ENCODE measurements around the gene CMTR1.
"Not testable (repeated sequence)": the region's sequence is repeated elsewhere in the genome, so short reads cannot be mapped to it uniquely, and the experiment has no call there.

Gene CMTR1

DNA sequence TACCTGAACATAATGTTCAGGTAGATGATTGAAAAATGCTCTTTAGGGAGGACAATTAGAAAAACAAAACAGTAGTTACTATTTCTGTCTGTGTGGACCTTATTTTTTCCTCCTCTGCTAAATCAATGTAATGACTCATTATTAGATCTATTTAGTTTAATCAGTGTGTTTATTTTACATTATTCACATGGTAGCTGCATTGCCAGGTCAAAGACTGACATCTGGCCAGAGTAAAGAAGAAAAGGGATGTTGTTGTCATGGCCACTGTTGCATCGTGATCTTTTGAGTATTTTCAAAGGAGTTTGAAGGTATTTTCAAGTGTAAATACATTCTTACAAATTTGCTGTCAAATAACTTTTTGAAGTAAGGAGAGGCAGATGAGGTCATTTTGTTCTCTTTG is 5.9 kb downstream of the CMTR1 start:
- DNase-seq = no peak

DNA sequence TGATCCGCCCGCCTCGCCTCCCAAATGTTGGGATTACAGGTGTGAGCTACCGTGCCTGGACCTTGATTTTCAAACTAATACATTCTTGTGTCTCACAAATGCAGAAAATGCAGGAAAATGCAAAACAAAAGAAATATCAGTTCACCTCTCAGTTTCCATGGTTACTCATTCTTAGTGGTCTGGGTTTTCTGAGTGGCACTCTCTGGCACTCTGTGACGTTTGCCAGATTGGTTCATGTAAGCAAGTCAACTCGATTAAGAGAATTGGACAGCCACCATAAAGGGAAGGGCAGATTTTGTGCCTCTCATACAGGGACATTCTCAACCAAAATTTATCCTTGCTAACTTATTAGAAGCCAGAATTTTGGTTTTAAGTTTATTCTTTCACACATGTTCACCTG is 8.6 kb downstream of the CMTR1 start:
- DNase-seq = no peak

DNA sequence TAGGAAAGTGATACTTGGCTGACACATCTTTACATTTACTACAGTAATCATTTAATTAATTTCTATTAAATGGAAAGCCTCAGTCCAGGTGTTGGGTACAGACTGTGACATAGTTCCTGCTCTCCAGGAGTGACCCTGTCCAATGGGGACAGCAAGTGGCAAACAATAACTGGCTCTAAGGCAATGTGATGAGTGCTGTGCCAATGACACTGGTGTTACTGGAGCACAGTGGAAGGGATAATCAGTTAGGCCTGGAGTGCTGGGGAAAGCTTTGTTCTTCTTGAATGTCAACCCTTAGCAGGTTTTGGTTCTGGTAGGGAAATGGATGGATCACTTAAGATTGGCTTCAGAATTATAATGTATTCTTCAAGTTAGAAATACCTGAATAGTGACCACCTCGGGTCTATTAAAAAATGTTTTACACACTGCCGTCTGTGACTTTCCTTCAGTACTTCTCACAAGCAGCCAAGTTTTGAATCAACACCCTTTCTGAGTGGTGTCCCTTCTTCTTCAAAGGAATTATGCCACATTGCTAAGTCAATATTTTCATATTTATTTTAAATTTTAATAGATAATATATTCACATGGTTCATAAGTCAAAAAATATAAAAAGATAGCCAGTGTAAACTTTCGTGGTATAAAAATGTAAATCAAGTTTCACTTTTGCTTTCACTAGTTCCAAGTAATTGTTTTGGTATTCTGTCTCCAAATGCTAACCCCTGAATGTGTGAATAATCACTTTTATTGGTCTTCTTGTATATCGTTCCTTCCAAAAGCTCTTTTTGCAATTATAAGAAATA is 9.6 kb downstream of the CMTR1 start:
- DNase-seq = no peak

DNA sequence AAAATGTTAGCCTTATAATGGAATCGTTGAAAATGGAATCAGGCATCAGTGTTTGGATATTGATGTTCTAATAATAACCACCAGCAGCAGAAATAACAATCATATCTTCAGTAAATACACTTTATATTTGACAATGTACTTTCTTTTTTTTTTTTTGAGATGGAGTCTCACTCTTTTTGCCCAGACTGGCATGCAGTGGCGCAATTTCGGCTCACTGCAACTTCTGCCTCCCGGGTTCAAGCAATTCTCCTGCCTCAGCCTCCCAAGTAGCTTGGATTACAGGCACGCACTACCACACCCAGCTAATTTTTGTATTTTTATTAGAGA is 10.2 kb downstream of the CMTR1 start:
- DNase-seq = not testable (repeated sequence)

DNA sequence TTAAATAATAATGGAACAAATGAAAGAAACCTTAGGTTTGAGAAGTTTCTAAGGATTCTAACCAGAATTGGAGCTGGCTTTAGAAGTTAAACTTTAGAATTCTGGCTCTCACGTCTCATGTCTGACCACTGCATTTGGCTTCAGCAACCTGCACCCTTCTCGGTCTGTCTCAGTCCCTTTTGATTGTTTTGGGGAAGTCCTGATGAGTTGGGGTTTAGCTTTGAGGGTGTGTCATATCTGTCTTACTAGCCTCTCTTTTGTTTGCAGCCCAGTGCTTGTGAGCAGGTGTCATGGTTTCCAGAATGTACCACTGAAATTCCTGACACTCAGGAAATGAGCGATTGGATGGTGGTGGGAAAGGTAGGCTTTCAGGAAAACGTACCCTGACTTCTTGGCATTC is 17.0 kb downstream of the CMTR1 start:
- no peak for DNase-seq

DNA sequence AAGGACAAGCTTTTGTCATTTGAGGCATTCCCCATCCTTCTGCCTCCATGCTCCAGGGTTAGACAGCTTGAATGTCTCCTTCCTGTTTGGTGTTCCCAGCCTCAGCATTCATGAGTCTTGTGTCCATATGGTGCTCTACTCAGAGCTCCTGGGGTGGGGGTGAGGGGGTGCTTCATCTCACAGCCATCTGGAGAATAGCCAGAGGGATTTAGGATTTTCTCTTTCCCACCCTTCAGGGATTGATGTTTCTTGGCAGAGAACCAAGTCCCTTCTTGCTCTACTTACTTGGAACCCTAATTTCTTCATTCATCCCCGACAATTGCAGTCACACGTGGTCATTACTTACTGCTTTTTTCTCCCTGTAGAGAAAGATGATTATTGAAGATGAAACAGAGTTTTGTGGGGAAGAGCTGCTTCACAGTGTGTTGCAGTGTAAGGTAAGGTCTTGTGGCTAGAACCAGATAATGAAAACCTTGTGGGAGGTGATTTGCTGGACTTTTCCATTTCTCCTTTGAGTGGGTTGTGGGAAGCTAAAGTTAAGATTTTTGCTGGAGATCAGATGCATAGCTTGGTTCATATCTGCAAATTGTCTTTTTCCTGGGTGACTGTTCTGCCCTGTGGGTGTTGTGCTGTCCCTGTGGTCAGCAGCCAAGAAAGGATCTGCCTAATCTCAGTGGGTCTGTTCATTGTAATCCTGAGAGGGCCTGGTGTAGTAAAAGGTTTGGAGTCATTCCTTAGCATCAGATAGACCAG is 18.6 kb downstream of the CMTR1 start:
- no peak for DNase-seq

DNA sequence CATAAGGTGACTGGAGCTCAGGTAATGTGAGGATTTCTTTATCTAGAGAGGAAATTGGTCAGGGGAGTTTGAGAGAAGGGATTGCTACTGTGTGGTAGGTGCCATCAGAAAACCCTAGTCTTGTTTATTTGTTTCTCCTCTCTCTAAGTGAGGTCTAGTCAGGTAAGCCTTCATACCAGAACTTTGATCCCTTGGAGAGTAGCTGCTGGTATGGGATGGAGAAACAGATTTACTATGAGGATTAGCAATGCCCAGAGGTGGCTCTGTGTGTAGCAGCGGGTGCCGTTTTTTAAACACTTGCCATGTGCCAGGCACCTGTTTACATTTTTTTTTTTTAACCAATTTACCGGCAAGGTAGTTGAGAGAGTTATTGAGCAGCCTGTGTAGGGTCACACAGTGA is 19.5 kb downstream of the CMTR1 start:
- no peak for DNase-seq

DNA sequence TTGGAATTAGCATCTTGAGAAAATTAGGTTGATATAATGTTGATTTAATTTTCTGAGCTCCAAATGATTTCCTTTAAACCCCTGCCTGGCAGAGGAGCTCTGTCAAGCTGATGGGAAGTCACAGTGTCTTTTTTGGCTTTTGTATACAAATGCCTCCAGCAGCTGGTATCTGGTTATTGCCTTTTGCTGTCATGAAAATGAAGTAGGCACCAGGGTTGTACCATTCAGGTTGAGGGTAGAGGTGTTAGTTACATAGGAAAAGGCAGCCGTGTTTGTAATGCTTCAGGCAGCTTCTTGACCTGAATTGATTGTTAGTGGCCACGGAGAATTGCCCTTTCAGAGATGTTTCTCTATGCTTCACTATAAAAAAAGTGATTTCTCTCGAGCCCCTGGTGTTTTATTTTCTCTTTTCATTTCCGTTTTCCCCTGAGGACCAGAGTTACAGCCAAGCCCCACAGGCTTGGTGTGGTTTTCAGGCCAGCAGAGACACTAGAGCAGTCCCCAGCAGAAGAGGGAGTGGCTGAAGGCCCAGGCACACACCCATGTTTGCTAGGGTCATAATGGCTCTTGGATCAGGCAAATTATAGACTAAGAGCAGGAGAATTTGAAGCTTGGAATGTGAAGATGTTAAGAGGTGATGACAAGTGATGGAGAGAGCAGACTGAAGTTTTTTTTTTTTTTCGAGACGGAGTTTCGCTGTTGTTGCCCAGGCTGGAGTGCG is 21.6 kb downstream of the CMTR1 start:
- DNase-seq = no peak

DNA sequence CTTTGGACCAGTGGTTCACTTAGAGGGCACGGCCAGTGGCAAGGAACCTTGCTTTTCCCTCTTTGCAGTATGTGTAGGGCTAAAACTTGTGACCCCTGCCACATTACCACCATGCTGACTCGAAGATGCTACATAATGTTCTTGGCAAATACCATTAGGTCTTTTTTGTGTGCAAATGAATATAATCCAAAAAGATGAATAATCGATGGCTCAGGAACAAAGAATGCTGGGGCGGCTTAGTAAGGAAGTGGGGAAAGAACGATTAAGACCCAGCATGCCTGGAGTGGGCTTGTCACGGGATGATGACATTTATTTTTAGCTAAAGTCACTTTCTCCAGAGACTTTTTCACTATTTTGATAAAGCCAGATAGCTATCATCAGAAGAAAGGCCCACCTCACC is 23.1 kb downstream of the CMTR1 start:
- no peak for DNase-seq

DNA sequence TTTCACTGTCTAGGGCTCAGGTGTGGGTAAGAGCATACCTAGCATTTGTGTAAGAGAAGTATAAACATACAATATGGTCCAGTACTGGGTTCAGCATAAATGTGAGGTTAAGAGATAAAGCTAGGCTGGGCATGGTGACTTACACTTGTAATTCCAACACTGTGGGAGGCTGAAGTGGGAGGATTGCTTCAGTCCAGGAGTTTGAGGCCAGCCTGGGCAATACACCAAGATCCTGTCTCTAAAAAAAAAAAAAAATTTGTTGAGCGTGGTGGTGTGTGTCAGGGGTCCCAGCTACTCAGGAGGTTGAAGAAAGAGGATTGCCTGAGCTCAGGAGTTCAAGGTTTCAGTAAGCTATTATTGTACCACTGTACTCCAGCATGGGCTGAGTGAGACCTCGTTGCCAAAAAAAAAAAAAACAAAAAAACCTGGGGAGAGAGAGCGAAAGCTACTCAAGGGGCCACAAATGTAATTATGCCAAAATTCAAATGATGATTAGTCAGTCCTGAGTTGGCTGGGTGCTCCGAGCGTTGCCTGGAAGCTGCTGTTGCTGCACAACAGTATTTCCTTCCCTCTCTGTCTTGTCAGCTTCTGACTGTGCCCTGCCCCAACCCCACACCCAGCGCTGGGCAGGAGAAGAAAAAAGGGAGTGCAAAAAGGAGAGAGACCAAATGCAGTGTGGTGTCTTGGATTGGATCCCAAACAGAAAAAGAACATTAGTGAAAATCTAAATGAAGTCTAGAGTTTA is 24.0 kb downstream of the CMTR1 start:
- DNase-seq = no peak

DNA sequence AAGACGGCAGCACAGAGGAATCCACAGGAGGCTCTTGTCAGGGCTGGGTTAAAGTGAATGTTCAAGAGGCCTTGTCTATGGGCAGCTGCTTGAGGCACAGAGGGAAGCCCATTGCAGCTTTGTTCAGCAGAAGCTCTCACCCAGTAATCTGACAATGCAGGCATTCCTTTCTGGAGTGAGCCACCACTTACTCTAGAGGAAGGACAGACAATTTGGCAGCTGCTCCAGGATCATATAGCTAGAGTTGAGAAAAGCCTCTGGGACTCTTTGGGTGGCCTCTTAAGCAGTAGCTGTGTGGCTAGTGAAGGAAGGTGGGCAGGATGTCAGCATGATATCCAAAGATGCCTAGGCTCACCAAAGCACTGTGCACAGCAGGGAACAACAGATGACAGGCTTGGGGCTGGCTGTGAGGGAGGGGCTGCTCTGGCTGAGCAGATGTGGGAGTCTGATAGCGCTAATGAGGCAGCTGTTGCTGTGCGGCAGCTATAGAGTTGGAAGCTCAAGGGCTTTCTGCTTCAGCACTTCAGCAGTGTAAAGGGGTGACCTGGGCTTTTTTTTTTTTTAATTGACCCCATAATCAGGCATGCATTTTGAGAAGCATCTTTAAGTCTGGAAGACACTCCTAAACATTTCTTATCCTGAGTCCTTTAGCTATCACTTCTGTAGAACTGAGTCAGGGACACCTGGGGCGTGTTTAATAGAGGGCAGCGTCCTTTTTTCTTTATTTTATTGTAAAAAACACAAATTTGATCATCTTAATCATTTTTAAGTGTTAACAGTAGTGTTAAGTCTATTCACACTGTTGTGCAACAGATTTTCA is 27.2 kb downstream of the CMTR1 start:
- no peak for DNase-seq

DNA sequence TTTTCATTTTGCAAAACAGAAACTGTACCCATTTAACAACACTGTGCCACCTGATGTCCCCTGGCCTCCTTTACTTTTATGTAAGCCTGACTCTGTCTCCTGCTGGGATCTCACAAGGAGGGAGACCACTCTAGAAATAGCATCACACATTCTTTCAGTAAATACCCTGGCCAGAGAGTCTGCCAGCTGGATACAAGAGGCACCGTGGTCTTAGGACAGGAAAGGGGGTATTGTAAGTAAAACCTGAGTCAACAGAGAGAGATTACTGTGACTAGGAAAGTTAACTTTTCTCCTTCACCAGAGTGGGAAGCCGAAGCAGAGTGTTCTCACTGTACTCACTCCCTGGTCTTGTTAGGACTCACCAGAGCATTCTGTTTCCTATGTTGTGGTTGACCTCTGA is 27.8 kb downstream of the CMTR1 start:
- no peak for DNase-seq

DNA sequence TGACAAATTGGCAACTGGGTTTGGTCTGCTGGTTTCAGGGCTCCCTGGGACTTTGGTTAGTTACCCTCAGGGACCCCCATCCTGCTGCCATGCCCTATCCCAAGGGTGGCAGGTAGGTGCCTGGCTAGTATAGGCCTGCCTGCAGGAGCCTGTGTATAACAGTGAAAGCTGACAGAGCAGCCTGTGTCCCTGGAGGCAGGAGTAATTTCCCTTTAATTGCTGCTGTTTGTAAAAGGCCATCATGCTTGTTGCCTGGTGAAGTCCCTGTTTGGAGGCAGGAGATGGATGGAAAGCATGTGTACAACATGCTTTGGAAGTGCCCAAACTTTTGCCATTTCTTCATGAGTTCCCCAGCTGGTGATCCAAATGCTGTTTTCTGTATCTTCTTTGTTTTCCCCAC is 30.1 kb downstream of the CMTR1 start:
- DNase-seq = no peak

DNA sequence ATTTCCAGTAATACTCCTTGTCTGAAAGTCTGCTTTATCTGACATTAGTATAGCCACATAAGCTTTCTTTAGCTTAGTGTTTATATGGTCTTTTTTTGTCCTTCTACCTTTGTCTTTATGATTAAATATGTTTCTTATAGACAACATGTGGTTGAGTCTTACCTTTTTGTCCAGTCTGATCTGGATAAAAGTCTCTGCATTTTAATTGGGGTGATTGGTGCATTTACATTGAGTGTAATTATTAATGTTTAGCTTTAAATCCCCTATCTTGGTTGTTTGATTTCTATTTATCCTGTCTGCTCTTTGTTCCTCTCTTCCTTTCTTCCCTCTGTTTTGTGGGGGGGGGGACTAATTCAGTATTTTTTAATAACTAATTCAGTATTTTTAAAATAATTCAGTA is 34.7 kb downstream of the CMTR1 start:
- DNase-seq = no peak

DNA sequence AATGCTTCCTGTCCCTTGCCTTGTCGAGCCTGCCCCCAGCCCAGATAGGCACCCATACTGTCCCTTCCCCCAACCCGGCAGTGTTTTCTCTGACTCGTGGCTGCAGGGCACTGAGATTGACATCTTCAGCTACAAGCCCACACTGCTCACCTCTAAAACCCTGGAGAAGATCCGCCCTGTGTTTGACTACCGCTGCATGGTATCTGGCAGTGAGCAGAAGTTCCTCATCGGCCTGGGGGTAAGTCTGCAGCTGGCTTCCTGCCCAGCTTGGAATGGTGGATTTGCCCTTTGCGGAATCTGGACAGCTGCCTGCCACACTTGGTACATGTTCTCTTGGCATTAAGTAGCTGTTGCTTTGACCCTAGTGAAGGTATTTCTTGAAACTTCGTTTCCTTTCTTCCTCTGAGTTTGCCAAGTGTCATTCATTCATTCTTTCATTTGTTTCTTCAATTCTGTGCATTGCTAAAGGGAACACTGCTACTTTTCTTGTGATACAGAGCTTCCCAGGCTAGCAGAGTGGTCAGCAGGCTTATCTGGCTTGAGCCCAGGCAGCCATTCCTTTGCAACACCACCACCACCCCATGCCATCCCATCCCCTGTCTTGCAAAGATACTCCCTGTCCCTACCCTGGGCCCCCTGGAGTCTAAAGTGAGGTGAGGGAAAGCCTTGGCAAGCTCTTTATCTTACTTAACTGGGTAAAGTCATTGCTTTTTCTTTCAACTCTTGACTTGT is 40.5 kb downstream of the CMTR1 start:
- no peak for DNase-seq

DNA sequence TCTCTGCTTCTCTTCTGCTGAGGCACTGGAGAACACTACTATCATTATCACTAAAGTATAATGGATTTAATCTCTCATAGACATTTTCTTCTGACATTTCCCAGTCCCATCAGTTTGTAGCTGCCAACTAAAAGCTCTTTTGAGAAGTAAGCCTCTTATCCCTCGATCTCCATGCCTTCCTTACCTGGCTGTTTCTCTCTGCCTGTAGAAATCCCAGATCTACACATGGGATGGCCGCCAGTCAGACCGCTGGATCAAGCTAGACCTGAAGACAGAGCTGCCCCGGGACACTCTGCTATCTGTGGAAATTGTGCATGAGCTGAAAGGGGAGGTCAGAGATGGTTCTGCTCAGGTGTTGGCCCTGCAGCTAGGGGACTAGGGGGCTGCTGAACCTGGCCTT is 41.3 kb downstream of the CMTR1 start:
- DNase-seq = no peak

DNA sequence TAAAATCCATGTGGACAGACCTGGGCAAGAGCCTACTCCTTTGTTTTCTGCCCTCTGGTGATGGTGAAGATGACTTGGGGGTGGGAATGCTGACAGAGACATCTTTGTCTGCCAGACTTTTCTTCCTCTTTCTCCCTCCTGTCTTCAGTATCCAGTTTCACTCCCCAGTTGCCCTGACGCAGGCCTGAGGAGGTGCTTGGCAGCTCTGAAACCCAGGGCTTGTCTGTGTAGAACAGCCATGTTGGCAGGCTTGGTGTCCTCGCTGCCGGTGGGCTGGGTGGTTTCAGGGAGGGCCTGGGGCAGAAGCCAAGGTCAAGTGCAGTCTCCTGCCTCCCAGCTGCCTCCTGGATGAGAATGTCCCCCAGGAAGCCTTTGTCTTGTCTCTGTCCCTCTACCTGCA is 44.2 kb downstream of the CMTR1 start:
- DNase-seq = no peak

DNA sequence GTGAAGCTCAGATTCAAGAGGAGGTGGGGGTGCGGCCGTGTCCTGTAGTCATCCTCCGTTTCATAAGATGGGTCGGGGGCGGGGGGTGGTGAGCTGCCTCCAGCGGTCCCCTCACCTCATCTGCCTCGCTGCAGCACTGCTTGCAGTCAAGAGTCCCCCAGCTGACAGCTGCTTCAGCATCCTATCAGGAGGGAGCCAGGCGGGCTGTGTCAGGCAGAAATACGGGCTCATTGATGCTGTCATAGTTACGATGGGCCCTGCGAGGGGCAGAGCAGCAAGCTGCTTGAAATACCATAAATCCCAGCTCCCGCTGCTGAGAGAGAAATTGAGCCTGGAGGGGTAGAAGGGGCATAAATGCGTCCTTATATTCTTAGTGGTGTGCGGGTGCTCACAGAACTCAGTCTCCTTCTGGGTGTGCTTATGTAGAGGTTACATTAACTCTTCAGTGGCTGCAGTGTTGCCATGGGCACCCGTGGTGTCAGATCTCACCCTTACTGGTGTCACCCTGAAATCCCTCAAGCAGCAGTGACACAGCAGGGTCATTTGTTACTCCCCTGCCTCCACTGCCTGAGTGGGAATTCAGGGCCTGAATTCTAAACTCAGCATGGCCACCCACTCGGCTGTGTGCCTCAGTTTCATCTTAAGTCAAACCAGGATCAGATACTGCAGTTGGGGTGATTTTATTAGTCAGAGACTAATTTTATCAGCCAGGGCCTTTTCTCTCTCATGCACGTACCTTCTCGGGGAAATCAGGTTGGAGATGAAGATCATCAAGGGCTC is 44.8 kb downstream of the CMTR1 start:
- DNase-seq = no peak

DNA sequence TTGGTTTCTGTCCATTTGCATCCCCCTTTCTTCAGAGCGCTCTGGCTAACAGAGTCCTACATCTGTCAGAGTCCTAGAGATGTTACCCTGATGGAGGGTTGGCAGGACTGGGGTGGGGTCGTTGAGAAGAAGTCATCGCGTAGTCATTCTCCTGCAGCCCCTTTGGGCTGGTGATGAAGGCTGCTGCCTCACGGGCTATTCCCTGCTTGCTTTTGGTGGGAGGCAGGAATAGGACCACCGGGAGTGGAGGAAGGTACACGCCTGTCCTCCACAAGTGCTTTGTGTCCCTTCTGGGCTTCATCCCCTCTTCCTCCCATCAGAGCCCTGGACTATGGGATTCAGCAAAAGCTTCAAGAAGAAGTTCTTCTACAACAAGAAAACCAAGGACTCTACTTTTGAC is 45.8 kb downstream of the CMTR1 start:
- DNase-seq = no peak

DNA sequence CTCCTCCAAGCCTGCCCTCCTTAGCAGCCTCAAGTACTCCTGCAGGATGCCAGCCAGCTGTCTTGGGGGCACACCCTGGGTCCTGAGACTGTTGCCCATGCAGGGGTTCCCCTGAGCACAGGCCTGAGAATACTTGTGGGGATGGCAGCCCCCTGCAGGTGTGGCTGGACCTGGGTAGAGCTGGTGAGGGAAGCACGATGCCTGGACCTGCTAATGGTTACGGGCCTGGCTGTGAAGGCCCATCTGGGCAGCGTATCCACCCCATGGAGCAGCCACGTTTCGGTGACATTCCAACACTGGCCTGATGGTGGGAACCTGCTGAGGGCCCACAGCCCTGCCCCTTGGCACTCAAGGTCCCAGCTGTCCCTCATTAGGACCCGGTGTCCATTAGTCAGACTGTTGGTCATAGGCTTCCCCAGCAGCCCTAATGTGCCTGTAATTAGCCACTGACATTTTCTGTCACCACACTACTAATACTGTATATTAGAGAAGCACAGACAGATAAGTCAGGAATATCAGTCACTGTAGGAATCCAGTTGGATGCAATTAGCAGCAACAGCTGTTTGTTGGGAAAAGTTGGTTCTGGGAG is 46.3 kb downstream of the CMTR1 start:
- no peak for DNase-seq

All from NCI-H748 treated with DMSO at 0.1 percent for 48 hours (cell line).